Tibial nerve (tissue), 4 donors: ENCODE data around the gene CNTN5.

ENCODE experiments used
- EP300 ChIP-seq, 2 donors: sonication (generic); formaldehyde crosslinking; IDR thresholded peaks; one replicate each; pipeline ENCODE4 v1.6.1; 2017; ENCODE audit warnings: antibody characterized with exemption in 2 of 2, mild to moderate bottlenecking in 1 of 2
- POLR2A ChIP-seq, 2 donors: fragments of 450-650 bp; IDR thresholded peaks; one replicate each; pipeline ENCODE4 v1.6.1; 2017; ENCODE audit warnings: antibody characterized with exemption in 2 of 2, mild to moderate bottlenecking in 2 of 2, moderate library complexity in 2 of 2
- TF ChIP-seq, protein P1 (sequence below), 5 experiments: fragments of 200-600 bp in 3 of 5; fragments of 450-650 bp in 2 of 5; sonication (generic) in 3 of 5; IDR thresholded peaks; one replicate each; pipeline ENCODE4 v1.5.1; 2016 to 2019; ENCODE audit warnings: antibody characterized with exemption in 5 of 5, mild to moderate bottlenecking in 3 of 5, moderate library complexity in 2 of 5

DNA sequence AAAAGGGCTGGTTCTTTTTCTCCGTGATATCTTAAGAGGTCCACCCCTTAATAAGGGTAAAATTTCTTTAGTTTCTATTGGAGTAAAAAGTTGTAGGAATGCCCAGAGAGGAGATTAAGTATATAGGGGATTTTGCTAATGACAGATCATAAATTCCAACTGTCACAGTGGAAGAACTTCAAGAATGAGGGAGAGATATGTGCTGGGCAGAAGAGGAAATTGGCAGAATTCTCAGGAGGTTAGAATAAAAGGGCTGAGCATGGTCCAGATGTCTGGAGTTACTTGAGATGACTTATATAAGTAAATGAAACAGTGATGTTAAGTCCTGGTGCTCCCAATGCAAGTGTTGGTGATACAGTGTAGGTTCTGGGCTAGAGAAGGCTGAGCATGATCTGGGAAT is 1248.8 kb downstream of the CNTN5 start:
- no peak for TF ChIP-seq EP300 (IDR thresholded peaks at IDR 0.05)
- TF ChIP-seq, protein P1, sequence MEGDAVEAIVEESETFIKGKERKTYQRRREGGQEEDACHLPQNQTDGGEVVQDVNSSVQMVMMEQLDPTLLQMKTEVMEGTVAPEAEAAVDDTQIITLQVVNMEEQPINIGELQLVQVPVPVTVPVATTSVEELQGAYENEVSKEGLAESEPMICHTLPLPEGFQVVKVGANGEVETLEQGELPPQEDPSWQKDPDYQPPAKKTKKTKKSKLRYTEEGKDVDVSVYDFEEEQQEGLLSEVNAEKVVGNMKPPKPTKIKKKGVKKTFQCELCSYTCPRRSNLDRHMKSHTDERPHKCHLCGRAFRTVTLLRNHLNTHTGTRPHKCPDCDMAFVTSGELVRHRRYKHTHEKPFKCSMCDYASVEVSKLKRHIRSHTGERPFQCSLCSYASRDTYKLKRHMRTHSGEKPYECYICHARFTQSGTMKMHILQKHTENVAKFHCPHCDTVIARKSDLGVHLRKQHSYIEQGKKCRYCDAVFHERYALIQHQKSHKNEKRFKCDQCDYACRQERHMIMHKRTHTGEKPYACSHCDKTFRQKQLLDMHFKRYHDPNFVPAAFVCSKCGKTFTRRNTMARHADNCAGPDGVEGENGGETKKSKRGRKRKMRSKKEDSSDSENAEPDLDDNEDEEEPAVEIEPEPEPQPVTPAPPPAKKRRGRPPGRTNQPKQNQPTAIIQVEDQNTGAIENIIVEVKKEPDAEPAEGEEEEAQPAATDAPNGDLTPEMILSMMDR (IDR thresholded peaks at IDR 0.05) = no peak
- TF ChIP-seq POLR2A (IDR thresholded peaks at IDR 0.05) = no peak
